Neural cell (in vitro differentiated cells): Measurements from ENCODE around the gene FBXO42. TPM values are rescaled to one million over a fixed set of nuclear protein-coding genes. Genes with fewer than 3 reads are reported as not detected.

Source experiments
- H2AFZ ChIP-seq: fragments of 200-600, 300-800 bp; sonication (generic), shearing (Covaris generic); 2 replicates; pipeline ENCODE4 v1.6.0; 2014; ENCODE audit warnings: low read depth, mild to moderate bottlenecking, antibody characterized with exemption, low read length, moderate library complexity
- H3F3A ChIP-seq: fragments of 200-600 bp; shearing (Covaris generic); 2 replicates; pipeline ENCODE4 v1.6.1; 2016; ENCODE audit warnings: mild to moderate bottlenecking, moderate library complexity, mixed read lengths, antibody characterized with exemption, low read length; ENCODE audit not compliant: insufficient read depth, poor library complexity, severe bottlenecking
- H3K27ac ChIP-seq: fragments of 200-600, 300-800 bp; sonication (generic), shearing (Covaris generic); 2 replicates; pipeline ENCODE4 v1.5.1; 2014; ENCODE audit warnings: mild to moderate bottlenecking, low read length, moderate library complexity
- H3K27me3 ChIP-seq: fragments of 300-800, 200-600 bp; sonication (generic), shearing (Covaris generic); 2 replicates; pipeline ENCODE4 v1.6.0; 2014; ENCODE audit warnings: mild to moderate bottlenecking, low read depth, low read length, moderate library complexity; ENCODE audit not compliant: insufficient read depth
- H3K36me3 ChIP-seq: fragments of 300-800, 200-600 bp; sonication (generic), shearing (Covaris generic); 2 replicates; pipeline ENCODE4 v1.5.1; 2014; ENCODE audit warnings: mild to moderate bottlenecking, antibody characterized with exemption, low read length, moderate library complexity; ENCODE audit not compliant: insufficient read depth
- H3K4me2 ChIP-seq: fragments of 300-800, 200-600 bp; sonication (generic), shearing (Covaris generic); 2 replicates; pipeline ENCODE4 v1.6.0; 2014; ENCODE audit warnings: mild to moderate bottlenecking, low read length
- H3K4me3 ChIP-seq: fragments of 300-800, 200-600 bp; sonication (generic), shearing (Covaris generic); 2 replicates; pipeline ENCODE4 v1.5.1; 2014; ENCODE audit warnings: mild to moderate bottlenecking, low read length, moderate library complexity
- H3K79me2 ChIP-seq: fragments of 200-600 bp; shearing (Covaris generic); replicated peaks from 2 replicates; pipeline ENCODE4 v1.6.0; 2014; ENCODE audit warnings: mild to moderate bottlenecking, low read length, moderate library complexity; ENCODE audit not compliant: insufficient read depth
- H3K9ac ChIP-seq: fragments of 300-800, 200-600 bp; sonication (generic), shearing (Covaris generic); 2 replicates; pipeline ENCODE4 v1.6.1; 2016; ENCODE audit warnings: mild to moderate bottlenecking, low read length, mixed read lengths
- H3K9me2 ChIP-seq: fragments of 200-600 bp; shearing (Covaris generic); 2 replicates; pipeline ENCODE4 v1.6.1; 2016; ENCODE audit warnings: mild to moderate bottlenecking, low read length, mixed read lengths; ENCODE audit not compliant: insufficient read depth
- H3K9me3 ChIP-seq: fragments of 200-600, 300-800 bp; sonication (generic), shearing (Covaris generic); 2 replicates; pipeline ENCODE4 v1.6.1; 2016; ENCODE audit warnings: mild to moderate bottlenecking, mixed run types, low read length, moderate library complexity, mixed read lengths
- H4K20me1 ChIP-seq: fragments of 200-600 bp; shearing (Covaris generic); 2 replicates; pipeline ENCODE4 v1.6.1; 2016; ENCODE audit warnings: mild to moderate bottlenecking, mixed run types; ENCODE audit not compliant: insufficient read depth
- EP300 ChIP-seq: fragments of 450-650 bp; conservative IDR thresholded peaks from 2 replicates; pipeline ENCODE4 v1.6.1; 2014; ENCODE audit warnings: antibody characterized with exemption, mild to moderate bottlenecking, moderate library complexity; ENCODE audit not compliant: poor library complexity, severe bottlenecking
- EZH2 ChIP-seq: fragments of 200-600, 300-800 bp; shearing (Covaris generic), sonication (generic); IDR thresholded peaks from 2 replicates; pipeline ENCODE4 v1.6.1; 2014; ENCODE audit warnings: antibody characterized with exemption, low read length, borderline replicate concordance, mild to moderate bottlenecking; ENCODE audit not compliant: insufficient read depth, poor library complexity, severe bottlenecking
- MXI1 ChIP-seq: fragments of 450-650 bp; conservative IDR thresholded peaks from 2 replicates; pipeline ENCODE4 v1.6.1; 2014; ENCODE audit warnings: antibody characterized with exemption, mild to moderate bottlenecking; ENCODE audit not compliant: poor library complexity, severe bottlenecking
- POLR2AphosphoS5 ChIP-seq: IDR thresholded peaks from 2 replicates; pipeline ENCODE4 v1.6.1; 2012
- RAD21 ChIP-seq: fragments of 450-650 bp; conservative IDR thresholded peaks from 2 replicates; pipeline ENCODE4 v1.6.1; 2014; ENCODE audit warnings: antibody characterized with exemption, mild to moderate bottlenecking, moderate library complexity
- SMC3 ChIP-seq: fragments of 450-650 bp; conservative IDR thresholded peaks from 2 replicates; pipeline ENCODE4 v1.6.1; 2014; ENCODE audit warnings: antibody characterized with exemption, mild to moderate bottlenecking, moderate library complexity; ENCODE audit not compliant: poor library complexity
- TAF1 ChIP-seq: IDR thresholded peaks from 2 replicates; pipeline ENCODE4 v1.6.1; 2012; ENCODE audit warnings: low read depth
- polyA plus RNA-seq: library from polyadenylated mRNA; depleted of rRNA; stranded (reverse); fragments of >200 nt; gene quantifications from 2 replicates; pipeline ENCODE4 v1.2.3, GENCODE V29; 2014
- TF ChIP-seq, protein P1 (sequence below): IDR thresholded peaks from 2 replicates; pipeline ENCODE4 v1.6.1; 2012; ENCODE audit warnings: borderline replicate concordance
- TF ChIP-seq, protein P2 (sequence below): fragments of 450-650 bp; IDR thresholded peaks from 2 replicates; pipeline ENCODE4 v1.5.1; 2014; ENCODE audit warnings: antibody characterized with exemption, mild to moderate bottlenecking, moderate library complexity; ENCODE audit not compliant: poor library complexity, severe bottlenecking

FBXO42 gene
- polyA plus RNA-seq, 1 donor from 2014 or later: 30.1 TPM

DNA sequence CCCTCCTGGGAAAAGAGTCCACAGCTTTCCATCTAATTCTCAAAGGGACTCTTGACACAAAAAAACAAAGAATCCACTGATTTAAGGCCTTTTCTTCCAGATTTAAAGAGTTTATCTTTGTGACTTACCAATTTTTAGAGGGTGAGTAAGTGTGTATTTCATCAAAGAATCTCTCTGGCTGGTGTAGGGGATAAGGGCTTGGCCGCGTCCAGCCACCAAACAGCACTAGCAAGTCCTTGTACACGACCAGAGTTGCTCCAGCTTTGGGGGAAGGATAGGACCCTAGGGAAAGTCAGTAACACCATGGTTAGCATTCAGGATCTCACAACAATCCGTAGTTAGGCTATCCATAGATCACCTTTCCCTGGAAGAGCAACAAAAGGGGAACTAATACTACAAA lies 95.8 kb downstream of the FBXO42 start:
- H3K36me3 ChIP-seq: peaks cover 11% of the 10 kb centered on the region
- H3K27ac ChIP-seq: no peak overlapping the region
- TF ChIP-seq, protein P1, sequence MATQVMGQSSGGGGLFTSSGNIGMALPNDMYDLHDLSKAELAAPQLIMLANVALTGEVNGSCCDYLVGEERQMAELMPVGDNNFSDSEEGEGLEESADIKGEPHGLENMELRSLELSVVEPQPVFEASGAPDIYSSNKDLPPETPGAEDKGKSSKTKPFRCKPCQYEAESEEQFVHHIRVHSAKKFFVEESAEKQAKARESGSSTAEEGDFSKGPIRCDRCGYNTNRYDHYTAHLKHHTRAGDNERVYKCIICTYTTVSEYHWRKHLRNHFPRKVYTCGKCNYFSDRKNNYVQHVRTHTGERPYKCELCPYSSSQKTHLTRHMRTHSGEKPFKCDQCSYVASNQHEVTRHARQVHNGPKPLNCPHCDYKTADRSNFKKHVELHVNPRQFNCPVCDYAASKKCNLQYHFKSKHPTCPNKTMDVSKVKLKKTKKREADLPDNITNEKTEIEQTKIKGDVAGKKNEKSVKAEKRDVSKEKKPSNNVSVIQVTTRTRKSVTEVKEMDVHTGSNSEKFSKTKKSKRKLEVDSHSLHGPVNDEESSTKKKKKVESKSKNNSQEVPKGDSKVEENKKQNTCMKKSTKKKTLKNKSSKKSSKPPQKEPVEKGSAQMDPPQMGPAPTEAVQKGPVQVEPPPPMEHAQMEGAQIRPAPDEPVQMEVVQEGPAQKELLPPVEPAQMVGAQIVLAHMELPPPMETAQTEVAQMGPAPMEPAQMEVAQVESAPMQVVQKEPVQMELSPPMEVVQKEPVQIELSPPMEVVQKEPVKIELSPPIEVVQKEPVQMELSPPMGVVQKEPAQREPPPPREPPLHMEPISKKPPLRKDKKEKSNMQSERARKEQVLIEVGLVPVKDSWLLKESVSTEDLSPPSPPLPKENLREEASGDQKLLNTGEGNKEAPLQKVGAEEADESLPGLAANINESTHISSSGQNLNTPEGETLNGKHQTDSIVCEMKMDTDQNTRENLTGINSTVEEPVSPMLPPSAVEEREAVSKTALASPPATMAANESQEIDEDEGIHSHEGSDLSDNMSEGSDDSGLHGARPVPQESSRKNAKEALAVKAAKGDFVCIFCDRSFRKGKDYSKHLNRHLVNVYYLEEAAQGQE: no peak
- TF ChIP-seq, protein P2, sequence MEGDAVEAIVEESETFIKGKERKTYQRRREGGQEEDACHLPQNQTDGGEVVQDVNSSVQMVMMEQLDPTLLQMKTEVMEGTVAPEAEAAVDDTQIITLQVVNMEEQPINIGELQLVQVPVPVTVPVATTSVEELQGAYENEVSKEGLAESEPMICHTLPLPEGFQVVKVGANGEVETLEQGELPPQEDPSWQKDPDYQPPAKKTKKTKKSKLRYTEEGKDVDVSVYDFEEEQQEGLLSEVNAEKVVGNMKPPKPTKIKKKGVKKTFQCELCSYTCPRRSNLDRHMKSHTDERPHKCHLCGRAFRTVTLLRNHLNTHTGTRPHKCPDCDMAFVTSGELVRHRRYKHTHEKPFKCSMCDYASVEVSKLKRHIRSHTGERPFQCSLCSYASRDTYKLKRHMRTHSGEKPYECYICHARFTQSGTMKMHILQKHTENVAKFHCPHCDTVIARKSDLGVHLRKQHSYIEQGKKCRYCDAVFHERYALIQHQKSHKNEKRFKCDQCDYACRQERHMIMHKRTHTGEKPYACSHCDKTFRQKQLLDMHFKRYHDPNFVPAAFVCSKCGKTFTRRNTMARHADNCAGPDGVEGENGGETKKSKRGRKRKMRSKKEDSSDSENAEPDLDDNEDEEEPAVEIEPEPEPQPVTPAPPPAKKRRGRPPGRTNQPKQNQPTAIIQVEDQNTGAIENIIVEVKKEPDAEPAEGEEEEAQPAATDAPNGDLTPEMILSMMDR: no peak
- TF ChIP-seq EZH2 (no peak), RAD21 (no peak), MXI1 (no peak), EP300 (no peak), TAF1 (no peak)
- H3K4me2 ChIP-seq: no peak overlapping the region
- no peaks in the 10 kb centered on the region for H3K9me2 ChIP-seq
- H3K4me3 ChIP-seq: no peak overlapping the region
- H3K9me3 ChIP-seq: no peaks in the 10 kb centered on the region
- H3F3A ChIP-seq: no peaks in the 10 kb centered on the region
- no peaks in the 10 kb centered on the region for H4K20me1 ChIP-seq
- H3K27me3 ChIP-seq: no peaks in the 10 kb centered on the region
- no peak overlapping the region for H3K9ac ChIP-seq
- no peaks in the 10 kb centered on the region for H3K79me2 ChIP-seq
- H2AFZ ChIP-seq: no peak overlapping the region

DNA sequence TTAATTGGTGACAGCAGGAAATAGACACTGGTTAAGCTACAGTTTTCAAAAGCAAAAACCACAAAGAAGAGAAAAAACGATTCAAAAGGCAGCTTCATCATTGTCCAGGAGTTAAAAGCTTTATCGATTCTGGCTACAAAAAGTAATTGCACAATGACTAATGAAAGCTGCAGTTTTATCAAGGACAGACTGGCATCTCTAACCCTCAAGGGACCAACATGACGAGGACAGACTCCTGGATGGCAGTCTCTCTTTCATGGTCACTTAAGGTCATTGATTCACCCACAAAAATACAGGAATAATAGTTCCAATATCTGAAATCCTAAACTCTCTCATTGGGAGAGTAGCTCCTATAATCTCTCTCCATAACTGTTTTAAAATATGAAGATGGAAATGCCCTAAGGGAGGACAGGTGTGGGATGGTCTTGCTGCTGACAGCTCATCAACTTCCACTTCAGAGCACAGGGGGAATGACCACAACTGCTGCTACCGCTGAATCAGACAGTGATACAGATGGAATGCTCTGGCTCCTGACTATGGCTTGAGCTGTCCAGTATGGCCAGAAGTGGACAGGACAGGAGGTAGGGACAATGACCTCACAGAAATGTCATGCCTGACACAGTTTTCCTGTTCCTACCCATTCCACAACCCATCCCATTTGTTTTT lies 97.9 kb downstream of the FBXO42 start:
- H3K79me2 ChIP-seq: no peaks in the 10 kb centered on the region
- H3K9me3 ChIP-seq: no peaks in the 10 kb centered on the region
- no peak for TF ChIP-seq TAF1
- TF ChIP-seq, protein P1: no peak
- no peak for TF ChIP-seq EP300
- TF ChIP-seq MXI1: no peak
- no peak for TF ChIP-seq SMC3
- TF ChIP-seq, protein P2: no peak
- no peak for TF ChIP-seq EZH2
- no peak for TF ChIP-seq RAD21
- TF ChIP-seq POLR2AphosphoS5: no peak
- no peak overlapping the region for H3K4me2 ChIP-seq
- no peak overlapping the region for H3K4me3 ChIP-seq
- no peaks in the 10 kb centered on the region for H3F3A ChIP-seq
- no peak overlapping the region for H3K27ac ChIP-seq
- H2AFZ ChIP-seq: no peak overlapping the region
- H4K20me1 ChIP-seq: no peaks in the 10 kb centered on the region
- H3K27me3 ChIP-seq: no peaks in the 10 kb centered on the region
- no peaks in the 10 kb centered on the region for H3K9me2 ChIP-seq
- peaks cover 11% of the 10 kb centered on the region for H3K36me3 ChIP-seq
- H3K9ac ChIP-seq: no peak overlapping the region
